Spleen (tissue), 7 donors: Measurements from ENCODE around the gene METTL13.

ENCODE experiments used
- CTCF ChIP-seq, 11 experiments: fragments of 200-600 bp in 7 of 11; fragments of 450-650 bp in 4 of 11; sonication (generic) in 4 of 11; IDR thresholded peaks in 8 of 11; conservative IDR thresholded peaks in 3 of 11; 1 replicate in 7 of 11; 2 replicates in 4 of 11; pipeline versions ENCODE4 v1.4.0 to v1.8.0; 2016 to 2021; ENCODE audit warnings: antibody characterized with exemption in 11 of 11, inconsistent platforms in 4 of 11, mild to moderate bottlenecking in 1 of 11
- POLR2A ChIP-seq, 3 donors: fragments of 450-650 bp; IDR thresholded peaks; one replicate each; pipeline ENCODE4 v1.5.1; 2017; ENCODE audit warnings: antibody characterized with exemption in 3 of 3, mild to moderate bottlenecking in 1 of 3
- POLR2AphosphoS5 ChIP-seq, 3 donors: sonication (generic); formaldehyde crosslinking; IDR thresholded peaks; one replicate each; pipeline ENCODE4 v1.5.1; 2017; ENCODE audit warnings: antibody characterized with exemption in 3 of 3
- donor health status: DM: no; HTN: no; CAD: no; lungs with moderate emphysema.
- donor health status: DM: no; HTN: no; CAD: no.
- donor health status: DM: no; HTN: no; CAD: no.

- TF ChIP-seq CTCF (IDR thresholded peaks at IDR 0.05 in 8 of 11, conservative IDR thresholded peaks at IDR 0.05 in 3 of 11) (no peak), POLR2A (IDR thresholded peaks at IDR 0.05) (no peak), POLR2AphosphoS5 (IDR thresholded peaks at IDR 0.05) (no peak)
Observed at GRCh38 chr1:171742577-171742922, 38.9 kb upstream of the METTL13 start.
